HG03342 (cell line): Measurements from ENCODE around the gene ARPC1B.

Source experiments
- ATAC-seq: cut with Tn5 transposase; IDR thresholded peaks from one replicate; pipeline ENCODE4 v1.9.1; 2021; ENCODE audit warnings: mild to moderate bottlenecking, moderate library complexity; ENCODE audit not compliant: unreplicated experiment

The ARPC1B gene

GRCh38 chr7:99440195-99440594 lies 65.7 kb downstream of the ARPC1B start:
- ATAC-seq: no peak
